GM12891 (cell line): ENCODE measurements around the gene GLIPR1L2.

ENCODE experiments used
- POLR2A ChIP-seq: IDR thresholded peaks from 2 replicates; pipeline ENCODE4 v1.6.1; 2011; ENCODE audit warnings: low read depth, low read length, control low read depth
- POLR2AphosphoS5 ChIP-seq: IDR thresholded peaks from 2 replicates; pipeline ENCODE4 v1.6.1; 2011; ENCODE audit warnings: low read depth, low read length, control low read depth

DNA sequence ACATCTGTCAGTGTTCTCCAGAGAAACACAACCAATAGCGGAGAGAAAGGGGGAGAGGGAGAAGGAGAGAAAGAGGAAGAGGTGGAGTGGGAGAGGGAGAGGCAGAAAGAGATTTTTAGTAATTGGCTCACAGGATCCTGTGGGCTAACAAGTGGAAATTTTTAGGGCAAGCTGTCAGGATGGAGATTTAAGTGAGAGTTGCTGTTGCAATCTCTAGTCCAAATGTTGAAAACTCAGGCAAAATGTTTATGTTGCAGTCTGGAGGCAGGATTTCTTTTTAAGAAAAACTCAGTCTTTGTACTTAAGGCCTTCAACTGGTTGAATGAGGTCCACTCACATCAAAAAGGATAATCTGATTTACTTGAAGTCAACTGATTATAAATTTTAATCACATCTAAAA is 12.5 kb upstream of the GLIPR1L2 start:
- no peak for TF ChIP-seq POLR2A
- no peak for TF ChIP-seq POLR2AphosphoS5
